Activated CD4-positive, alpha-beta T cell treated with anti-CD3 and anti-CD28 coated beads, Interleukin-2, amount 50 U/mL, for 24 hours (primary cell): ENCODE results near the gene ITCH.

Source experiments
- DNase-seq, 2 donors: peaks; one replicate each; pipeline ENCODE4 v3.0.0-alpha.2; 2020; ENCODE audit warnings: low read depth in 1 of 2, low spot score in 1 of 2

The ITCH gene

DNA sequence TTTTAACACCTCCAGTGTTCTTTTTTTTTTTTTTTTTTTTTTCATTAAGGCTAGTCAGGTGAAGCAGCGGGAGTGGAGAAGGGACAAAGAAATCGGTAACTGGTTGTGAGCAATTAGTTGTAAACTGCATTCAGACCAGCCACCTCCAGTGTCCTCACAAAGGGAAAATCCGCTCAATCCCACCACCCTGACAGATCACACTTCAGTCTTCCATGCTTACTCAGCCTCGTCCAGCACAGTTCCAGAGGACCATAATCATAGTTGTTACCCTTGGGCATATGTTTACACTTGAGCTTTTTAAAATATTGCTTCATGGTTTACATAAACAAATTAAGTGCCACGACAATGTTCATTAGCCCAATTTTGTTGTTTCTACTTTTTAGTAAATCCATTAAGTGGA is 163.4 kb downstream of the ITCH start:
- no peak for DNase-seq

DNA sequence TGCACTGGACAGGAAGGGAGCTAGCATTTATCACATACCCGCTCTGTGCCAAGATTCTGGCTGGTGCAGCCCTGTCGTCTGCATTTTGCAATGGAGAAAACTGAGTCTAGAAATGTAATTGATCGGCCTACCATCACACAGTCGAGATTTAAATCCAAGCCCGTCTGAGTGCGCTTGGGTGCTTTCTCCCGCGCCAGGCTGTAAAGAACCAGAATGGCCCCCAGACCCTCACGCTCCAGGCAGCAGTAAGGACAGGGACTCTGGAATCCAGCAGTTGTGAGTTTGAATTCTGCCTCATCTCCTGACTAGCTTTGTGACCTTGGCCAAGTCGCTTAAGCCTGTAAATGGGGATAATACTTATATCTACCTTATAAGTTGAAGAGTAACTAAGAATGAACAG is 163.9 kb downstream of the ITCH start:
- DNase-seq, result no peak

DNA sequence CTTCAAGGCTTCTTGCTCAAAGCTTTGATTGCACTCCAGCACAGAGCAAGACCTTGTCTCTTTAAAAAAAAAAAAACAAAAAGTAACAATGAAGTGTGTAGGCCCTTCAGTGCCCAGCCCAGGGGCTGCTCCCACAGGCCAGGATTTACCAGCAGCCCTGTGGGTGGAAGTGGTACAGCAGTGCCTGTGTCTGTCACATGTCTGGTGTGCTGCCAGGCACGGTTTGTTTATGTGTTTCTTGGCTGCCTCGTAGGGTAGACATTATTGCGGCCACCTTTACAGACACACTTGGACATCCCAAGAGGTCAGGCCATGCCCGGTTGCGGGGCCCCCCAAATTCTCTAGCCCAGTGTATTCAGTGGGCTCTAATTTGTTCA is 165.8 kb downstream of the ITCH start:
- DNase-seq, result no peak

DNA sequence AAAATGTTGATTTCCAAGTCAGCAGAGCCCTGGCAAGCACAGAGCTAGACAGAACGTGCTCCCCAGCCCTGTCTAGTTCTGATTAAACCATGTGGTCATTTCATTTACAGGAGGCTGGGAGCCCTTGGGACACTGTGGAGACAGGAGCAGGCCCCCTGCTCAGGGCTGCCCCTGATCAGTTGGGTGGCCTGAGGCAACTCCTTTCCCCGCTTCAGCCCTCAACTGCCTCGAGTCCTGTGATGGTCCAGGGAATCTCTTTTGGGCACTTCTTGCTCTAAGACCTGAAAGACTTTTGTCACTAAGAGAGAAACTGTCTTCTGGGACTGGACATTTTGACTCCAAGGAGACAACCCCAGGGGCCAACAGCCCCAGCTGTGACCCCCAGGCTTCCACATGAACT is 166.7 kb downstream of the ITCH start:
- DNase-seq, result no peak

DNA sequence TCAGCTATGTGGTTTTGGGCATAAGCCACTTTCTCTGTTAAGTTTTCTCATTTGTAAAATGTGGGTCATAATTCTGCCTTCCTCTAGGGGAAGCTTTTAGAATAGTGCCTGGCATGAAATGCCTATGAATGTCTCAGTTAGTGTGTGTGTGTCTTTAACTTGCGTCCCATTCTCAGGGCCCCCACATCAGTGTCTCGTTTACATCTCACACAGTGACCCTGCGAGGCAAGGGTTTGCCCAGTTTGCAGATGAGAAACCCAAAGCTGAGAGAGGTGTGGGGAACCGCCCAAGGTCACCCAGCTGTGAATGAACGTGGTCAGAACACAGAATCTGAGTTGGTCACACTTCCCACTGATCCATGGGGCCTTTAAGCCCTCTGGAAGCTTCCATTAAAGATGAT is 167.3 kb downstream of the ITCH start:
- no peak for DNase-seq

DNA sequence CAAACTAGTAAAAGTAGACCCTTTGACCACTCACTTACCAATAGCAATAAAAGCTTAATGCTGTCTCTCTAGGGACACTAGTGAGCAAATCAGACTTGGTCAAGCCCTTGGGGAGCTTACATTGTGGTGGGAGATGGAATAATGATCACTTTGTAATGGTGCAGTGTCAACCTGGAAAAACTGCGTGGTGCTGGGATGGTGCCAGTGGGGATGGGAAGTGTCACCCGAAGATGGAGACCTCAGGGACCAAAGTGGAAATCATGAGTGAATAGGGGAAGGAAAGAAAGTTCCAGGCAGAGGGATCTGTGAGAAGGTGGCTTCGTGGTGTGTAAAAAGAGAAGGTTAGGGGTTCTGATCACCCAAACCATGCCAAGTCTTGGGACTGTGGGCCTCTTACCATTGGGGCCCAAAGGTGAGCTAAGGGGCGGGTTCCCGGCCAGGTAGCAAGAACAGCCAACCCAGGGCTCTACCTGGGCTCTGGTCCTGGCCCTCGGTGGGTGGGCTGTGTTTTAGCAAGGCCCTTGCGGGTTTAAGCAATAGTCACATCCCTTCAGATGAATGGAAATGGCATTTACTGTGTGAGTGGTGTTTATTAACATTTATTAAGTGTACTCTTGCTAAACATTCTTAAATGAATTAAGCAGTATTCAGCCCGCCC is 168.7 kb downstream of the ITCH start:
- DNase-seq, result no peak

DNA sequence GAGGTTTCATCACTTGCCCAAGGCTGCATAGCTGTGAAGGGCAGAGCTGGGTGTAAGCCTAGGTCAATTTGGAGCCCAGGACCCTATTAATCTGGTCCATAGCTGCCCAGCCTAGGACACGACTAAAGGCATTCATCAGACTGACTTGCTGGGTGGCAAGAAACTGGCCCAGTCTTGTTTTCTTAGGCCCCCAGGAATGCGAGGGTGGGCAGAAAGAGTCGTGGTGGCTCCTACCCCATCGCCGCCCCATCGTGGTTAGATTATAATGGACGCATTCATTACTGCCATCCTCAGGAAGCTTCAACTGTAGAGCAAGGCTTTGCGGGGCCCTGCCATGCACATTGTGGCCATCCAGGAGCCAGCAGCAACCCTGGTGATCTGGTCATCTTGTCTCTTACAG is 169.2 kb downstream of the ITCH start:
- no peak for DNase-seq

DNA sequence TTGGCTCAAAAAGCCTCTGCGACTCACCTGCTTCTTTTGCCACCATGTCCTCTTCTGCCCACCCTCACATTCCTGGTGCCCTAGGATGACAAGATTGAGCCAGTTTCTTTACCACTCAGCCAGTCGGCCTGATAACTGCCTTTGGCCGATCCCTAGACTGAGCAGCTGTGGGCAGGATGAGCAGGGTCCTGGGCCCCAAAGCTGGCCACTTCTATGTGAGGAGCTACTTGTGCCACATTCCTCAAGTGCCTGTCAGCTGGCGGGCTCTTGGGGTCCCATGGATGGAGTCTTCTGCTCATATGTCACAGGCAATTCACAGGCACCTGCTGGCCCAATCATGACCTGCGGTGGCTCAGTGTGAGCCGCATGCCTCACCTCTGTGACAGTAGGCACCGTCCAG is 169.7 kb downstream of the ITCH start:
- no peak for DNase-seq

DNA sequence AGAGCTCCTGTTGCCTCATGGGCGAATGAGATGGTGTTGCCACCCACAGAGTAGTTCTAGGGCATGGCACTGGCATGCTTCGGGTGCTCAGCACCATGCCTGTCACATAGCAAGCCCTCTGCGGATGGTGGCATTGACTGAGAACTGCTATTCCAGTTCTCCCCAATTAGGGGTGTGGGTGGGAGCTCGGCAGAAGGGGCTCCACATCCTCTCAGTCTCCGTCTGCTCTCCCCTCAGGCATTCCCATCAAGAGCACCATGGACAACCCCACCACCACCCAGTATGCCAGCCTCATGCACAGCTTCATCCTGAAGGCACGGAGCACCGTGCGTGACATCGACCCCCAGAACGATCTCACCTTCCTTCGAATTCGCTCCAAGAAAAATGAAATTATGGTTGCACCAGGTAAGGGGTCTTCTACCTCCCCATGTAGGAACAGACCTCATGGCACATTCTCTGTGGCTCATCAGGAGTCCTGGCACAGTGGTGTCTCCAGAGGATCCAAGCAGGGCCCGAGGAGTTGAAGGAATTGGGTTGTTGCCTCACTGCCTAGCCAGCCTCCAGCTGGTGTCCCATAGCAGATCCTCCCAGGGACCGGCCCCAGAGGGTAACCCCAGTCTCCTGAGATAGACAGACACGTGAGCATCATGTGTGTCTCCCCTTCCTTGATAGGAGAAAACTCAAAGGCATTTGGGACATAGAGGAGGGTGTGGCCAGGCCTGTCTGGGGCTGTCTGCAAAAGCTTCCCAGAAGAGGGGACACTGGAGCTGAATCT is 171.5 kb downstream of the ITCH start:
- no peak for DNase-seq

DNA sequence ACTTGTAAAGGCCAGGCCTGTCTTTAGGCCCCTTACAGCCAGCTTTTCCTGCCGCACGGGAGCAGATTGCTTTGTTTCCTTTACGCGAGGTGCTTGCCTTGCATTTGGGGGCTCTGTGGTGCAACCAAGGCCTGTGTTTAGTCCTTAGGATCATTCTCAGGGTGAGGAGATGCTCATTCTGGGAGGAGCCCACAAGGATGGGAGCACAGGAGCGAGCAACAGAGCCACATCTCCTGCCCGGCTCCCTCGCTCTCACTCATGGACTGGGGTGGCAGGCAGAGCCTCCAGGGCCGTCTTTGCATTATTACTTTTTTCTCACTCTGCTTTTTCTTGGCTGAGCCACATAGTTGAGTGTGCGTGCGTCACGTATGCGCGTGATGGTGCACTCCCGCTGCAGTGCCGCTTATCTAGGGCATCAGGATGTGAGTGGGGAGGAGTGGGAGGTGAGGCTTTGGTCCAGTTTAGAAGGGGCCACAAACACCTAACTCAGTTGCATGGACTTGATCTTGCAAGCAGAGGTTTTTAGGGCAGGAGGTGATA is 172.3 kb downstream of the ITCH start:
- DNase-seq, result no peak

DNA sequence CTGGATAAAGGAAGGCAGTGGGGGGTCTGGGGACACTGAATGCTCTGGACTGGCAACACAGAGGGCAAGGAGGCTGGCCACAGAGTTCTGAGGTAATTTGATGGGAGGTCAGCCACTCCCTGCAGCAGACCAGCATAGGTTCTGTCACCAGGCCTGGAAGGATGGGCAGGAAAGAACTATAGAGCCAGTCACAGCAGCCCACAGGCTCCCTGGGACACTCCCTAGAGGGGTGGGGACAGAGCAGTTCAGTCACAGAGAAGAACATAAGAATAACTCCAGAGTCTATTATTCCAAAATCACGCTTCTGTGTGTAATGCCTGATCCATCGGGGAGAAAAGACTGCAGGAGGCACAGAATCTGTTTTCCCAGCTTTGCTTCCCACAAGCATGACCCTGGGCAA is 172.8 kb downstream of the ITCH start:
- DNase-seq, result no peak

DNA sequence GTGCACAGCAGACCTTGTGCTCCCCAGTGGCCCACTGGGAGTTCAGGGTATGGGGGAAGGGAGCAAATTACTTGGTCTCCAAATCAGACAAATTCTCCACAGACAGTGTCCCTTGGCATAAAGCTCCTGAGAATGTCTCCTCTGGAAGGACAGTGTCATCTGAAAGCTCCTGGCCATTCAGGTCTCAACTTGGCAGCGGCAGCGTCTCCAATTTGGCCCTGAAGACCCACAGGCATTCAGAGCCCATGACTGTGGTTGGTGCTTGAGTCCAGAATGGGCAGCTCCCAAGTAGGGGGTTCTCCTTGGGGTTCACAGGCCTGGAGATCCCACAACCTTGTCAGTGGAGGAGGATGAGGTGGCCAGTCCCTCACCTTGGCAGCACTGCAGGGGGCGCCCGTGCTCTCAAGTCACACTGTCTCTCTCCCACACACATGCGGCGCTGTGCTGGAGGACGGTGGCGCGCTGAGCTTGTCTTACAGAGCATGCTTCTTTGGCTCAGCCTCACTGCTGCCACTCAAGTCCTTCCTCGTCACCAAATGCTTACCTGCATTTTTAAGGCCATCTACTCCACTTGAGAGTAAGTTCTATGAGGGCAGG is 173.8 kb downstream of the ITCH start:
- DNase-seq, result peak in 1 of 2 donors; percentile 25

DNA sequence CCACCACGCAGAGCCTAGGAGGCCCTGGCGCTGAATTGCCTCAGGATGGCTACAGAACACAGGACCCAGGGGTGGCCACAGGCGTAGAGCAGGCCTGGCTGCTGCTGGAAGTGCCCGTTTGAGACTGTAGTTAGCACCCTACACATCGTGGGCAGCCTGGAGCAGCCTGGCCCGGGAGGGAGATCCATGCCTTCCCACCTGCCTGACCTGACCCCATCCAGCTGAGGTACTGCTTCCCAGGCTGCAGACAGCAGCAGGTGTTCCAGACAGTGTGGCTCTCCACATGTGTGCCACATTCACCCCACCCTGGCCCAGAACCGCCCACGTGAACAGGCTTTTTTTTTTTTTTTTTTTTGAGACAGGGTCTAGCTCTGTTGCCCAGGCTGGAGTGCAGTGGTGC is 174.6 kb downstream of the ITCH start:
- no peak for DNase-seq

DNA sequence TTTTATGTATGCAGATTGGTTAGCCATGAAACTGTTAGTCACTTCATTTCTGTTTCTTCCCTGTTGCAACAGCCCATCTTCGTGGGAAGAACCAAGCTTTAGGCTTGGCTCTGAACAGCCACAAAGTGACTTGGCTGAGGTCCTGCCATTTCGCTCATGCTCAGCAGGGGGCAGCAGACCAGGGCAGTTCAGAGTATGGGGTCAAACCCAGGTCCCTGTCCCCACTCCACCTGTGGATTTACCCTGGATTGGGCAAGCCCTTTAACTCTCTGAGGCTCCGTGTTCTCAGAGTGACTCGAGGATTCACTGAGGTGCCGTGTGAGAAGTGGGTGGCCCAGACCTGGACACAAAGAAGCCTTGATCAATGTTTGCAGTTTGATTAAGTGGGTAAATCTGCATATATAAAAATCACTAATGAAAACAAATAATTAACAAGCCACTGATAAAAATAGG is 175.6 kb downstream of the ITCH start:
- peak; percentile 28 to 51 for DNase-seq

DNA sequence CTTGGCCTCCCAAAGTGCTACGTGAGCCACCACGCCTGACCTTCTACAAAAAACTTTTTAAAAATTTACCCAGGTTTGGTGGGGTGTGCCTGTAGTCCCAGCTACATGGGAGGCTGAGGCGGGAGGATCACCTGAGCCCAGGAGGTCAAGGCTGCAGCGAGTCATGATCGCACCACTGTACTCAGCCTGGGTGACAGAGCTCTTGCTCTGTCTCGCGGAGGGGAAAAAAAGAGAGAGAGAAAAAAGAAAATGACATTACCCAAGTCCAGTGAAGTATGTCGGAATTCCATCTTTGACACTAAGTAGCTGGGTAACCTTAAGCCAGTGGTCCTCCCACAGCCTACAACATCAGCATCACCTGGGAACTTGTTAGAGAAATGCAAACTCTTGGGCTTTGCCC is 176.7 kb downstream of the ITCH start:
- DNase-seq, result no peak

DNA sequence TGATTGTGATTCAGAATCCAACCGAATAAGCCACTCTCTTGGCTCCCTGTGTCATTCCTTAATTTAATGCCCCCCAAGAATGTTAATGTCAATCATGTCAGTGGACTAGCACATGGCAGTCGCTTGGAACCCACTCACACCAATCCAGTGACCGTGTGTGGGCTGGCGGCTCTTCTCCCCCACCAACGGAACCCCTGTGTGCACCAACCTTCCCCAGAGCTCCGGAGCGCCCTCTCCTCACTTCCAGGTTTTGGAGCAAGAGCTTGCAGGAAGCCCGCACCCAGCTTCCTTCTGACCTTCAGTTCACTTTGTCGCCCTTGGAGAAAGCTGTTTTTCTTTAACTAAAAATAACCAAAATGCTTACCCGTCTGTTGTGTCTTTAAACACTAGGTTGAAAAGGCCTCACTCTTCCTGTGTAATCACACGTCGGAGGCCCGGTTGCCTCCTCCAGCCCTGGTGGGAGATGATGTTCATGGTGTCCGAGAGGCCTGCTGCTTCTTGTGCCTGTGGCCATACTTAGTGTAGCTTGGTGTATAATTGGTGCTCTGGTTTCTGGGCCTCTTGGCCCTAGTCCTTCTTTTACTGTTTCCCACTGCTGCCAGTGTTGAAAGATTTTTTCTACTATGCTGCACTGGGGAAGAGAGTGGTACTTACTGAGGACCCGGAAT is 177.7 kb downstream of the ITCH start:
- no peak for DNase-seq

DNA sequence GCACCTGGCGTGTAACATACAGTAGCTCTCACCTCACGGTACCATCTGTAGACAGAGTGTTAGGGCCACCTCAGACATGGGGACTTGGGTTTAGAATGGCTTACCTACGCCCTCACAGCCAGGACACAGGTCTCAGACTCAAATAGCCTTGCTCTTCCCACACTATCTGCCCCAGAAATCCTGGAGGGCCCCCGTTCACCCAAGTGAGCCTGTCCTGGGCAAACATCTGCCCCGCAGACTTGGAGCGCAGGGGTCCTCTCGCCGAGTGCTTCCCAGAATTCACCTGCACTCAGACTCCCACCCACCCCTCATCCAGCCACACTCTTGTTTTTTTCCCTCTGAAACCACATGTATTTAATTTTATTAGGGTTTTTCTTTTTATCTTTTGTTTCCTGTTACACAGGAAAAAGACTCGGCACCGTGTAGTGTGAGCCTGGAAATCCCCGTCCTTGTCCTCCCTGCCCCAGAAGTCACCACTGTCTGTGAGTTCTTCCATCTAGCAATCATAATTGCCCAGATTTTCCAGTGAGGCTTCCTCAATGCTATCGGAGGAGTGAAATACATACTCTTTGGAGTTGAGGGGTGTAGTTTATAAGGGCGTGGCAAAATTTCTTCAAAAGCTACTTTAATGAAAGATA is 178.3 kb downstream of the ITCH start:
- DNase-seq, result no peak

DNA sequence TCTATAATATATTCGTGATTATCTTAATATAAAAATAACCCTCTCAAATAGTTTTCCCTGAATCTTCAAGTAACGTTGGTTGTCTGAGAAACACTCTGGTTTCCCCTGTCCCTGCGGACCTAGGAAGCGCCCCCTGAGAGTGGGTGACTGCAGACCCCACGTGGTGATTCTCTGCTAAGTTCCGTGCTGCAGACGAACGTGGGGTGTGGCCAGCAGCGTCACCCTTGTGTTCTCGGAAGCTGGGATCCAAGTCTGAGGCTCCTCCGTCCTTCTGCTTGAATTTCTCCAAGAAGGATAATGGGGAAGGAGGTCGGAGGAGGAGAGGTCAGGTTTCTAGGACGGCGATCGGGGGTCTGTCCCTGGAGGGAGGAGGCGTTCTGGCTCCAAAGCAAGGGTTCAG is 178.8 kb downstream of the ITCH start:
- DNase-seq, result no peak

DNA sequence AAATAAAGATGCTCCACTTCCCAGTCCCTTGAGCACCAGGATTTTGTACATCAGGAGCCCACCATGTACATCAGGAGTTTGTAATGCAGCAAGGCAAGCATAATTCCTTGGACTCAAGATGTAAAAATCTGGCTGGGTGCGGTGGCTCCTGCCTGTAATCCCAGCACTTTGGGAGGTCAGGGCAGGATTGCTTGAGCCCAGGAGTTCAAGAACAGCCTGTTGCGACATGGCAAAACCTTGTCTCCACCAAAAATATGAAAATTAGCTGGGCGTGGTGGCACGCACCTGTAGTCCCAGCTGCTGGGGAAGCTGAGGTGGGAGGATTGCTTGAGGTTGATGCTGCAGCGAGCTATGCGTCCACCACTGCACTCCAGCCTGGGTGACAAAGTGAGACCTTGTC is 179.4 kb downstream of the ITCH start:
- DNase-seq, result no peak

DNA sequence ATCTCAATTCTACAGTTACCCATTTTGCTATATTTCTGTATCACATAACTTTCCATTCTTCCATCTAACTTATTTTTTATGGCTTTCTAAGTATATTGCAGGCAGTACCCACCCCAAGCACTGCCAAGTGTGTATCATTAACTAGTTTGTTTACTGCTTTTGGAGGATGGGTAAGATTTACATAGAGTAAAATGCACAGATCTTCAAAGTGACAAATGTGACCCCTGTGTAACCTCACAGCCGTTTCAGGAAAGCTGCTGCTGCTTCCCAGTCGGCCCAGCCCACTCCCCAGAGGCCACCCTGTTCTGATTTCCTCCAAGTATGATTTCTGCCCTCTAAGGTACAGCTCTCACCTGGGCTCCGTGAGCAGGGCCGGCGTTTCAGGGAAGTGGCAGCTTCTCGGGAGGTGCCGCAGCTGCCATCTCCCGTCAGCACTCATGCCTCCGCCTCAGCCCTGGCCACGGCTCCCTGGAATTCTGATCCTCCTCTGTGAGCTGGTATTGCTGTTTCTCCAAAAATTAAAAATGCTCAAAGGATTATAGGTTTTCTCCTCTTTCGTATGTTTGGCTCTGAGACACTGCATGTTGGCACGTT is 180.5 kb downstream of the ITCH start:
- DNase-seq, result no peak
